H1 (cell line): ENCODE results near the gene FAM149A.

Experiments used
- EGR1 ChIP-seq: IDR thresholded peaks from 2 replicates; pipeline ENCODE4 v1.6.1; 2011; ENCODE audit warnings: low read depth, low read length, borderline replicate concordance
- PHF8 ChIP-seq: fragments of 200-600 bp; sonication (generic); conservative IDR thresholded peaks from 2 replicates; pipeline ENCODE4 v1.7.1; 2012; ENCODE audit warnings: low read depth, mild to moderate bottlenecking, inconsistent platforms, low read length, moderate library complexity
- POLR2A ChIP-seq, 2 experiments: IDR thresholded peaks; 1 replicate in 1 of 2; 2 replicates in 1 of 2; pipeline ENCODE4 v1.6.1; 2011; ENCODE audit warnings: low read depth in 2 of 2, low read length in 2 of 2, mild to moderate bottlenecking in 2 of 2; ENCODE audit errors: control extremely low read depth in 1 of 2
- RAD21 ChIP-seq, 2 experiments: IDR thresholded peaks in 1 of 2; conservative IDR thresholded peaks in 1 of 2; 2 replicates each; pipeline ENCODE4 v1.6.1; 2011; ENCODE audit warnings: low read depth in 2 of 2, low read length in 2 of 2, improper control_type of control experiment in 1 of 2, inconsistent platforms in 1 of 2, mild to moderate bottlenecking in 1 of 2, moderate library complexity in 1 of 2
- RNF2 ChIP-seq: fragments of 200-900, 300-1000 bp; sonication (generic); IDR thresholded peaks from 2 replicates; pipeline ENCODE4 v1.7.1; 2016; ENCODE audit warnings: borderline replicate concordance, low read depth, mild to moderate bottlenecking, antibody characterized with exemption, low read length; ENCODE audit not compliant: poor library complexity, severe bottlenecking; ENCODE audit errors: missing control alignments
- SIN3A ChIP-seq, 2 experiments: IDR thresholded peaks in 1 of 2; conservative IDR thresholded peaks in 1 of 2; 2 replicates each; pipeline ENCODE4 v1.6.1; 2011 to 2012; ENCODE audit warnings: low read length in 2 of 2, improper control_type of control experiment in 1 of 2, low read depth in 1 of 2, mild to moderate bottlenecking in 1 of 2
- SIX5 ChIP-seq: IDR thresholded peaks from 2 replicates; pipeline ENCODE4 v1.6.1; 2011; ENCODE audit warnings: mild to moderate bottlenecking, low read depth, low read length
- TCF12 ChIP-seq: IDR thresholded peaks from 2 replicates; pipeline ENCODE4 v1.6.1; 2011; ENCODE audit warnings: low read depth, mild to moderate bottlenecking, low read length
- TEAD4 ChIP-seq: IDR thresholded peaks from 2 replicates; pipeline ENCODE4 v1.6.1; 2012; ENCODE audit warnings: low read depth, low read length, inconsistent platforms, mixed read lengths
- TF ChIP-seq, protein P1 (sequence below), 3 experiments: IDR thresholded peaks; 1 replicate in 2 of 3; 2 replicates in 1 of 3; pipeline versions ENCODE4 v1.5.1 to v1.6.1; 2011; ENCODE audit warnings: low read length in 3 of 3, mild to moderate bottlenecking in 3 of 3, inconsistent platforms in 2 of 3, low read depth in 1 of 3, moderate library complexity in 1 of 3; ENCODE audit not compliant: insufficient read depth in 1 of 3; ENCODE audit errors: control extremely low read depth in 1 of 3

GRCh38 chr4:186201010-186201409, 96.5 kb downstream of the FAM149A start:
- TF ChIP-seq, protein P1, sequence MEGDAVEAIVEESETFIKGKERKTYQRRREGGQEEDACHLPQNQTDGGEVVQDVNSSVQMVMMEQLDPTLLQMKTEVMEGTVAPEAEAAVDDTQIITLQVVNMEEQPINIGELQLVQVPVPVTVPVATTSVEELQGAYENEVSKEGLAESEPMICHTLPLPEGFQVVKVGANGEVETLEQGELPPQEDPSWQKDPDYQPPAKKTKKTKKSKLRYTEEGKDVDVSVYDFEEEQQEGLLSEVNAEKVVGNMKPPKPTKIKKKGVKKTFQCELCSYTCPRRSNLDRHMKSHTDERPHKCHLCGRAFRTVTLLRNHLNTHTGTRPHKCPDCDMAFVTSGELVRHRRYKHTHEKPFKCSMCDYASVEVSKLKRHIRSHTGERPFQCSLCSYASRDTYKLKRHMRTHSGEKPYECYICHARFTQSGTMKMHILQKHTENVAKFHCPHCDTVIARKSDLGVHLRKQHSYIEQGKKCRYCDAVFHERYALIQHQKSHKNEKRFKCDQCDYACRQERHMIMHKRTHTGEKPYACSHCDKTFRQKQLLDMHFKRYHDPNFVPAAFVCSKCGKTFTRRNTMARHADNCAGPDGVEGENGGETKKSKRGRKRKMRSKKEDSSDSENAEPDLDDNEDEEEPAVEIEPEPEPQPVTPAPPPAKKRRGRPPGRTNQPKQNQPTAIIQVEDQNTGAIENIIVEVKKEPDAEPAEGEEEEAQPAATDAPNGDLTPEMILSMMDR (IDR thresholded peaks at IDR 0.05; ENCODE audit: control extremely low read depth in 1 of 3, insufficient read depth in 1 of 3, low read depth in 1 of 3, low read length in 3 of 3) = no peak
- TF ChIP-seq TEAD4 (no peak), SIN3A (conservative IDR thresholded peaks at IDR 0.05 in 1 of 2, IDR thresholded peaks at IDR 0.05 in 1 of 2; ENCODE audit: low read depth in 1 of 2, low read length in 2 of 2) (no peak), POLR2A (IDR thresholded peaks at IDR 0.05; ENCODE audit: control extremely low read depth in 1 of 2, low read depth in 2 of 2, low read length in 2 of 2) (no peak), SIX5 (no peak), PHF8 (no peak), EGR1 (no peak), TCF12 (no peak), RNF2 (no peak), RAD21 (IDR thresholded peaks at IDR 0.05 in 1 of 2, conservative IDR thresholded peaks at IDR 0.05 in 1 of 2; ENCODE audit: low read depth in 2 of 2, low read length in 2 of 2) (no peak)
